Ascending aorta (tissue), 2 donors: ENCODE data around the gene DCBLD2. TPM values are rescaled to one million over a fixed set of nuclear protein-coding genes. Genes with fewer than 3 reads are reported as not detected.
A peak's percentile ranks its signal among the peaks of the same experiment; 100 is the strongest.

Experiments used
- DNase-seq, 2 donors: peaks; one replicate each; pipeline ENCODE4 v3.0.0-alpha.2; 2019; ENCODE audit warnings: low spot score in 2 of 2
- H3K27ac ChIP-seq, 2 donors: fragments of 200-600 bp; sonication (generic); one replicate each; pipeline ENCODE4 v1.5.1; 2016 to 2017; ENCODE audit warnings: mild to moderate bottlenecking in 1 of 2
- H3K27me3 ChIP-seq: fragments of 200-600 bp; sonication (generic); one replicate; pipeline ENCODE4 v1.5.1; 2017
- H3K36me3 ChIP-seq, 2 donors: fragments of 200-600 bp; sonication (generic); one replicate each; pipeline ENCODE4 v1.5.1; 2016
- H3K4me1 ChIP-seq, 2 donors: fragments of 200-600 bp; sonication (generic); one replicate each; pipeline ENCODE4 v1.5.1; 2016 to 2017; ENCODE audit warnings: mild to moderate bottlenecking in 1 of 2
- H3K4me3 ChIP-seq, 2 donors: fragments of 200-600 bp; sonication (generic); one replicate each; pipeline ENCODE4 v1.5.1; 2016 to 2017; ENCODE audit warnings: mild to moderate bottlenecking in 1 of 2
- H3K9me3 ChIP-seq, 2 donors: fragments of 200-600 bp; sonication (generic); one replicate each; pipeline ENCODE4 v1.5.1; 2016
- CTCF ChIP-seq, 3 experiments: fragments of 200-600 bp in 2 of 3; fragments of 450-650 bp in 1 of 3; sonication (generic) in 2 of 3; IDR thresholded peaks; one replicate each; pipeline ENCODE4 v1.5.1; 2016 to 2019; ENCODE audit warnings: antibody characterized with exemption in 3 of 3, mild to moderate bottlenecking in 1 of 3, moderate library complexity in 1 of 3
- intact Hi-C: fragments of 100-400 bp; cut with DNase I; formaldehyde crosslinking; loops from one replicate; pipeline ENCODE4 v1.15.1; 2023
- total RNA-seq: library from RNA; depleted of rRNA; stranded (reverse); fragments of >200 nt; gene quantifications from one replicate; pipeline ENCODE4 v1.1.0, GENCODE V29; 2016

The DCBLD2 gene
- total RNA-seq, 1 donor from 2014 or later, result 16.3 TPM

DNA sequence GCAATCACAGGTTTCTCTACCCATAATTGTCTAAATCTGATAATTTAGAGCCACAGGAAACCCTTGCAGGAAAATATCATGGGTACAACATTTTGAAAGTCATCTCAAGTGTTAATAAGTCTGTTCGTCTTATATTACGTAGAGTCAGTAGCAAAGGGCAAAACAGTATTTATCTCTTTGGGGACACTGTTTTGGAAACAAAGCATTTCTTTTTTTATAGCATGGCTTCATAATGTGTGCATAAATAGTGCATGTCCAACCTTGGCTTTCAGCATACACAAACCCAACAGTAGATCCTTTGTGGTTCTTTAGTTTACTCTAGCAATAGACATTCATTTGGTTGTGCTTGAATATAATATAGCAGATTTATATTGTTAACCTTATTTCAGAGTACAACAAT is 114.3 kb downstream of the DCBLD2 start:
- H3K4me1 ChIP-seq, result peaks cover 4 to 35% of the 10 kb centered on the region in 2 donors
- H3K27ac ChIP-seq, result no peak overlapping the region
- H3K36me3 ChIP-seq, result no peaks in the 10 kb centered on the region
- no peak for TF ChIP-seq CTCF (IDR thresholded peaks at IDR 0.05)
- no peaks in the 10 kb centered on the region for H3K27me3 ChIP-seq
- no peaks in the 10 kb centered on the region for H3K9me3 ChIP-seq
- H3K4me3 ChIP-seq, result no peak overlapping the region
- intact Hi-C loops, result no loop called here
- no peak for DNase-seq

DNA sequence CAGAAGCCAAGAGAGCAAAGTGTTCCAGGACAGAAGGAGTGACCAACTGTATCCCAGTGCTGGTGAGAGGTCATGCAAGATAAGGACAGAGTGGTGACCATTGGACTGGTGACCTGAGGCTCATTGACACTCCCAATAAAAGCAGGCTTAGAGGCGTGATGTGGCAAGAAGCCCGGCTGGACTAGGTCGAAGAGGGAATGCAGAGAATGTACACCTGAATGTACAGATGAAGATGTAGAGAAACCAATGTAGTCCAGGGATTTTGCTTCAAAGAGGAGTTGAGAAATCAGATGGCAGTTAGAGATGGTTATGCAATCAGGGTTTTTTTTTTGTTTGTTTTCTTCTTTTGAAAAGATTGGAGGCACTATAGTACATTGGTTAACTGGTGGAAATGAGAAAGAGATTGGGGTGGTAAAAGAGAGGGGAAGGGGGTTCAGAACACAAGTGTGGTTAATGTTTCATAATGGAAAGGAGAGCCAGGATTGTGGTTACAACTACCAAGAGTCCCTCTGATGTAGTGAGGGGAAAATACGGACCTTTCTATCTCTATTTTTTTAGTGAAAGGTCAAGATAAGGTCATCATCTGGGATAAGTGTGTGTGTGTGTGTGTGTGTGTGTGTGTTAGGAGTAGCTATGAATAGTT is 115.0 kb downstream of the DCBLD2 start:
- no peak for DNase-seq
- TF ChIP-seq CTCF (IDR thresholded peaks at IDR 0.05), result no peak
- H3K27me3 ChIP-seq, result no peaks in the 10 kb centered on the region
- no peaks in the 10 kb centered on the region for H3K36me3 ChIP-seq
- no peak overlapping the region for H3K4me3 ChIP-seq
- H3K27ac ChIP-seq, result peak overlapping the region in 1 of 2 donors; percentile 79
- no peaks in the 10 kb centered on the region for H3K9me3 ChIP-seq
- intact Hi-C loops, result no loop called here
- H3K4me1 ChIP-seq, result peaks cover 4 to 42% of the 10 kb centered on the region in 2 donors

- Histone ChIP-seq H3K9me3 (no peaks in the 10 kb centered on the region), H3K27ac (peak overlapping the region; percentile 67 to 79), H3K4me1 (peaks cover 4 to 49% of the 10 kb centered on the region in 2 donors), H3K4me3 (no peak overlapping the region), H3K36me3 (no peaks in the 10 kb centered on the region), H3K27me3 (no peaks in the 10 kb centered on the region)
- intact Hi-C loops, result loop anchor here (2.0 kb wide), 1 partner anchor 52 kb away; no protein-coding TSS in a partner anchor
- no peak for DNase-seq
- no peak for TF ChIP-seq CTCF (IDR thresholded peaks at IDR 0.05)
These were observed 116.6 kb downstream of the DCBLD2 start for GRCh38 chr3:98784666-98785600.

DNA sequence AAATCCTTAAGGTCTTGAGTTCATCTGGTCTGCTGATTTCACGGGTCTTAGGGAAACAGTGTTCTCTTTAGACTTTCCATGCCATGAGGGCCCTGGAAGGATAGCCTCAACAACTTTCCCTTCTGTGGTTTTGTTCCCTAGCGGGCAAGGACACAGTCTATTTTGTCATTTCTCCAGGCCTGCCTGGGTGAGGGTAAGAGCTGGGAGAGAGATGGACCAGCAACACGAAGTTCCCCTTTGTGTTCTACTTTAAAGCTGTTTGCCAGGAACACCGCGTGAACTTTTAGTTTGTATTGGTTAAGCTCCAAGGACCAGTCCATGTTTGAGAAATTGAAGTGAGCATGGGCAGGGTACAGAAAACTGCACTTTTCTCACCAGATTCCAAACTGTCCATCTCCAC is 117.5 kb downstream of the DCBLD2 start:
- H3K4me3 ChIP-seq, result no peak overlapping the region
- H3K4me1 ChIP-seq, result peaks cover 4 to 58% of the 10 kb centered on the region in 2 donors
- peak overlapping the region; percentile 67 to 74 for H3K27ac ChIP-seq
- DNase-seq, result peak in 1 of 2 donors; percentile 82
- no peaks in the 10 kb centered on the region for H3K27me3 ChIP-seq
- intact Hi-C loops, result loop anchor here (2.0 kb wide), 1 partner anchor 51 kb away; no protein-coding TSS in a partner anchor
- no peak for TF ChIP-seq CTCF (IDR thresholded peaks at IDR 0.05)
- H3K9me3 ChIP-seq, result no peaks in the 10 kb centered on the region
- H3K36me3 ChIP-seq, result no peaks in the 10 kb centered on the region

- no peak for DNase-seq
- Histone ChIP-seq H3K4me3 (no peak overlapping the region), H3K9me3 (no peaks in the 10 kb centered on the region), H3K4me1 (peaks cover 12 to 66% of the 10 kb centered on the region in 2 donors), H3K36me3 (no peaks in the 10 kb centered on the region), H3K27ac (peak overlapping the region; percentile 67 to 74), H3K27me3 (no peaks in the 10 kb centered on the region)
- intact Hi-C loops, result no loop called here
- TF ChIP-seq CTCF (IDR thresholded peaks at IDR 0.05), result no peak
These were observed 118.5 kb downstream of the DCBLD2 start for GRCh38 chr3:98782824-98783500.
